Vagina (tissue), 2 donors: Measurements from ENCODE around the gene TFF1. TPM values are rescaled to one million over a fixed set of nuclear protein-coding genes. Genes with fewer than 3 reads are reported as not detected.

Experiments used
- DNase-seq, 2 donors: peaks; one replicate each; pipeline ENCODE4 v3.0.0-alpha.2; 2017; ENCODE audit errors: extremely low spot score in 2 of 2
- H3K27ac ChIP-seq: fragments of 200-600 bp; sonication (generic); one replicate; pipeline ENCODE4 v1.5.1; 2019
- H3K27me3 ChIP-seq: fragments of 200-600 bp; sonication (generic); one replicate; pipeline ENCODE4 v1.5.1; 2019
- H3K36me3 ChIP-seq, 2 donors: fragments of 200-600 bp; sonication (generic); one replicate each; pipeline ENCODE4 v1.5.1; 2017 to 2019
- H3K4me1 ChIP-seq: fragments of 200-600 bp; sonication (generic); one replicate; pipeline ENCODE4 v1.5.1; 2019
- H3K4me3 ChIP-seq, 2 donors: fragments of 200-600 bp; sonication (generic); 1 replicate in 1 of 2; 2 replicates in 1 of 2; pipeline ENCODE4 v1.5.1; 2016 to 2019
- H3K9me3 ChIP-seq: fragments of 200-600 bp; sonication (generic); one replicate; pipeline ENCODE4 v1.5.1; 2019
- POLR2A ChIP-seq, 2 donors: fragments of 450-650 bp; IDR thresholded peaks; one replicate each; pipeline ENCODE4 v1.6.1; 2017; ENCODE audit warnings: antibody characterized with exemption in 2 of 2, mild to moderate bottlenecking in 2 of 2, moderate library complexity in 2 of 2
- POLR2AphosphoS5 ChIP-seq, 2 donors: sonication (generic); formaldehyde crosslinking; IDR thresholded peaks; one replicate each; pipeline ENCODE4 v1.9.0; 2017; ENCODE audit warnings: antibody characterized with exemption in 2 of 2, mild to moderate bottlenecking in 2 of 2, low read depth in 1 of 2; ENCODE audit not compliant: insufficient read depth in 1 of 2
- intact Hi-C: fragments of 100-400 bp; cut with DNase I; formaldehyde crosslinking; loops from one replicate; pipeline ENCODE4 v1.15.1; 2023
- total RNA-seq: library from RNA; depleted of rRNA; stranded (reverse); fragments of >200 nt; gene quantifications from one replicate; pipeline ENCODE4 v1.2.3, GENCODE V29; 2016
- TF ChIP-seq, protein P1 (sequence below), 3 experiments: fragments of 450-650 bp in 2 of 3; fragments of 200-600 bp in 1 of 3; sonication (generic) in 1 of 3; IDR thresholded peaks; one replicate each; pipeline ENCODE4 v1.5.1; 2017 to 2019; ENCODE audit warnings: antibody characterized with exemption in 3 of 3, mild to moderate bottlenecking in 2 of 3, moderate library complexity in 2 of 3

TFF1 gene
- total RNA-seq, 1 donor from 2014 or later, result not detected

DNA sequence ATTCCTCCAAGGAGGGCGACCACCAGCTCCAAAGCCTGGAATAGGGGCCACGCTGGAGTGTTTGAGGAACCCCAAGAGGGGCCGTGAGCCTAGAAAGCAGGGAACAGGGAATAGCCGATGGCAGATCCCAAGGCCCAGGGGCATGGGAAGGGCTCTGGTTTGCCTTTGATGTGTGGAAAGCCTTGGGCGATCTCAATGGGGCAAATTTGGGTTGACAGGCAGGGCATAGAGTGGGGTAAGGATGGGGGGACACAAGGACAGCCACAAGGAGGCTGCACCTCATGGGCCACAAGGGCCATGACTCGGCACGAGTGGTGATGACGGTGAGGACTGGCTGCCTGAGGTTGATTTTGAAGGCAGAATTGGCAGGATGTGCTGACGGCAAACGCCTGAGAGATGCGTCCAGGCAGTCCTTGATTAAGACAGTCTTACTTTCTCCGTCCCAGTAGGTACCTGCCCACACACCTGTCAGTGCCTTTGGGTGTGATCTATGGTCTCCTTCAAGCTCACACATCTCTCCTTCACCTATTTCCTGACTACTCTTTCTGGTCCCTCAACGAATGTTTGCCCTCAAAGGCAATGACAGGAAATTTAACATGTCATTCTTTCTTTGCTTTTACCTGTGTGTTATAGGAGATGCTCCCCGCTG is 31.5 kb upstream of the TFF1 start:
- no peaks in the 10 kb centered on the region for H3K4me1 ChIP-seq
- no peaks in the 10 kb centered on the region for H3K9me3 ChIP-seq
- intact Hi-C loops, result no loop called here
- H3K27ac ChIP-seq, result no peak overlapping the region
- no peak overlapping the region for H3K4me3 ChIP-seq
- DNase-seq, result no peak
- TF ChIP-seq, protein P1, sequence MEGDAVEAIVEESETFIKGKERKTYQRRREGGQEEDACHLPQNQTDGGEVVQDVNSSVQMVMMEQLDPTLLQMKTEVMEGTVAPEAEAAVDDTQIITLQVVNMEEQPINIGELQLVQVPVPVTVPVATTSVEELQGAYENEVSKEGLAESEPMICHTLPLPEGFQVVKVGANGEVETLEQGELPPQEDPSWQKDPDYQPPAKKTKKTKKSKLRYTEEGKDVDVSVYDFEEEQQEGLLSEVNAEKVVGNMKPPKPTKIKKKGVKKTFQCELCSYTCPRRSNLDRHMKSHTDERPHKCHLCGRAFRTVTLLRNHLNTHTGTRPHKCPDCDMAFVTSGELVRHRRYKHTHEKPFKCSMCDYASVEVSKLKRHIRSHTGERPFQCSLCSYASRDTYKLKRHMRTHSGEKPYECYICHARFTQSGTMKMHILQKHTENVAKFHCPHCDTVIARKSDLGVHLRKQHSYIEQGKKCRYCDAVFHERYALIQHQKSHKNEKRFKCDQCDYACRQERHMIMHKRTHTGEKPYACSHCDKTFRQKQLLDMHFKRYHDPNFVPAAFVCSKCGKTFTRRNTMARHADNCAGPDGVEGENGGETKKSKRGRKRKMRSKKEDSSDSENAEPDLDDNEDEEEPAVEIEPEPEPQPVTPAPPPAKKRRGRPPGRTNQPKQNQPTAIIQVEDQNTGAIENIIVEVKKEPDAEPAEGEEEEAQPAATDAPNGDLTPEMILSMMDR (IDR thresholded peaks at IDR 0.05), result no peak
- TF ChIP-seq POLR2AphosphoS5 (IDR thresholded peaks at IDR 0.05; ENCODE audit: insufficient read depth in 1 of 2, low read depth in 1 of 2), result no peak
- no peak for TF ChIP-seq POLR2A (IDR thresholded peaks at IDR 0.05)
- H3K27me3 ChIP-seq, result no peaks in the 10 kb centered on the region
- H3K36me3 ChIP-seq, result no peaks in the 10 kb centered on the region

DNA sequence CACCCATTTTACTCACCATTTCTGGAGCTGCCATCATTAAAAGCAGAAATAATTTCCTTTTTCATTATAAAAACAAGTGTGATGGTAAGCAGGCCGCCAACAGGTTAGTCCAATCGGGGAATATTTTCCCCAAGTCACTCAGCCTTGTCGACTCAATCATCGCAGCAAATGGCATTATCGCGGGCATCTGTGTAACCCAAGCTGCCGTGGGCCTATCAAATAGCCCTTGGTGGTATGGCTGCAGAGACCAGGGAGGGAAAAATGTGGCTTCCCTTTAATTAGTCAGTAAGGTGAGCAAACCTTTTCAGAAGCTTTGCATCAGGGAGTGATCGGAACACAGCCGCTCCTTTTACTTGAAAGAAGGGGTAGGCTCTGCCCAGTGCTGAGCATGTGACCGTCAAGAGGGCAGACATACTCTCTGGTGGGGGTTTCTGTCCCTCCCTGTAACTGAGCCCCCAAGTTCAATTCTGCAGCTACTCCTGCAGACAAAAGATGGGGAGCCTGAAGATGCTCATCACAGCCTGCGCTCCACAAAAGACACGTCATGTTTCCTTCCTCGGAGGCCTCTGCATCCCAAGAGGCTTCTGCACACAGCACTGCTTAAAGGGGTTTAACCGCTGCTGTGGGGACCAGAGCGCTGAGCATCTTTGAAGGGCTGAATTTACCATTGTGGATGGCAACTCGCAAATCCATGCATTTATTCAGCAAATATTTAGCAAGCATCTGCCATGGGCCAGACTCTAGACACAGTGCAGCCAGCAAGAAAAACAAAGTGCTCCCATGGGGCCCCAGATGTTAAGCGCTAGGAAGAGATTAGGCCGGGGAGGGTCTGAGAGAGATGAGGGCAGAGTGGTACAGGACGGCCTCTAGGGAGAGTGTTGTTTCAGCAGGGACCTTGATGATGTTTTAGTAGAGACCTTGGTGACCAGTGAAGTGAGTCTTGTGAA is 30.7 kb upstream of the TFF1 start:
- Histone ChIP-seq H3K4me3 (no peak overlapping the region), H3K27me3 (no peaks in the 10 kb centered on the region), H3K9me3 (no peaks in the 10 kb centered on the region), H3K4me1 (no peaks in the 10 kb centered on the region), H3K36me3 (no peaks in the 10 kb centered on the region), H3K27ac (no peak overlapping the region)
- no peak for DNase-seq
- TF ChIP-seq POLR2AphosphoS5 (IDR thresholded peaks at IDR 0.05; ENCODE audit: insufficient read depth in 1 of 2, low read depth in 1 of 2) (no peak), POLR2A (IDR thresholded peaks at IDR 0.05) (no peak)
- TF ChIP-seq, protein P1 (IDR thresholded peaks at IDR 0.05), result no peak
- intact Hi-C loops, result no loop called here

DNA sequence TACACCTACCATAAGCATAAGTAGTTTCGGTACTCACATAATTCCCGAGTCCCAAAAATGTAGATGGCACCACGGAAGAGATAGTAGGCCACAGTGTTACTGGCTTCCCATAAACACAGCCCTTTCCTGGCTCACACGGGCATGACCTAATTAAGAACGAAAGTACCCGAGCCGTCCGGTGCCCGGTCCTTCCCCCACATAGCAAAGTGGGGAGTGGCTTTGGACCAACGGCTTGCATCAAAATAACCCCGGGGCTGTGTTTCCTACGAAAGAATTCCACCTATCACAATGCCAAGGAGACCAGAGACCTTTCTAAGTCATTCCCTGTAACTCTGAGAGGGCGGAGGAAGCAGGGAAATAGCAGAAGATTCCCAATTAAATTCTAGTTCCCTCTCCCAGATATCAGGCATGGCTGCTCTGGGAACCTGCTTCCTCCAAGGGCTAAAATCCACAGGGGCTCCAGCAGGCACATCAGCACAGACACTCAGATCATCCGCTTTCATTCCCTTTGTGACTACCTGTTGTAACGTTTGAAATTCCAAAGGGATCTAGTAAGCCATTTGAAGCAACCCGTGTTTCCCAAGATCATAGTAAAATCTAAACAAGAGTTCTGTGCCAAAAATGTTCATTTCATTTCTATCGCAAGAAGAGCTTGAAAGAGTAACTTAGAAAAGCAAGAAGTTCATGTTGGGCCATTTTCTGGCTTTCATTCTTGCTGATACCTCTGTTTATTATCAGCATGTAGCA is 29.7 kb upstream of the TFF1 start, which contains the start of gene TMPRSS3:
TSS of gene TMPRSS3 (minus strand) at position 148 of the 747 bp plus-strand sequence. CDS start 635 bp downstream, outside the sequence.
- no peak within 1 kb of the TSS for H3K4me3 ChIP-seq
- DNase-seq, result no peak
- intact Hi-C loops, result no loop called here
- no peaks in the 10 kb centered on the region for H3K4me1 ChIP-seq
- no peak within 1 kb of the TSS for H3K27ac ChIP-seq
- no peaks in the 10 kb centered on the region for H3K36me3 ChIP-seq
- H3K9me3 ChIP-seq, result no peaks in the 10 kb centered on the region
- H3K27me3 ChIP-seq, result no peaks in the 10 kb centered on the region
- TF ChIP-seq POLR2A (IDR thresholded peaks at IDR 0.05) (no peak), POLR2AphosphoS5 (IDR thresholded peaks at IDR 0.05; ENCODE audit: insufficient read depth in 1 of 2, low read depth in 1 of 2) (no peak)
- TF ChIP-seq, protein P1 (IDR thresholded peaks at IDR 0.05), result no peak

DNA sequence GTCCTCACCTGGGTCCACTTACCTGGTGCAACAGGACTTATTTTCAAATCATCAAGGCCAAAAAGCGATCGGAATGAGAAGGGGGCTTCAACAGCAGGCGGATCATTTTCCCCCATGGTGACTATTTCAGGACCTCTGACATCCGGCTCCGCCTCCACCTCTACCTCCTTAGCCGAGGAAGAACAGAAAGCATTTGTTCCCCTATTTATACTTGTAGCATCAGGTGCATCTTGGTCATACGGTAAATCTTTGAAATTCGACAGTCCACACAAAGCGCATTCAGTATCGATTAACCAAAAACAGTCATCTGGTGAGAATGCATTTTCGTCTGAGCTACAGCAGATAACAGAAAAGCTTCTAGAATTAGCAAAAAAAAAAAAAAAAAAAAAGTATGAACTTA is 29.0 kb upstream of the TFF1 start:
- intact Hi-C loops, result no loop called here

More for the DNA sequence above, 29.0 kb upstream of the TFF1 start:
- Histone ChIP-seq H3K4me3 (no peak overlapping the region), H3K36me3 (no peaks in the 10 kb centered on the region), H3K27ac (no peak overlapping the region), H3K4me1 (no peaks in the 10 kb centered on the region), H3K27me3 (no peaks in the 10 kb centered on the region), H3K9me3 (no peaks in the 10 kb centered on the region)
- no peak for TF ChIP-seq POLR2AphosphoS5 (IDR thresholded peaks at IDR 0.05; ENCODE audit: insufficient read depth in 1 of 2, low read depth in 1 of 2)
- no peak for TF ChIP-seq POLR2A (IDR thresholded peaks at IDR 0.05)
- TF ChIP-seq, protein P1 (IDR thresholded peaks at IDR 0.05), result no peak
- no peak for DNase-seq
